Mesendoderm (in vitro differentiated cells): ENCODE results near the gene BAIAP2L2.

Source experiments
- DNase-seq: peaks from one replicate; pipeline ENCODE4 v3.0.0; 2013
- H2AK5ac ChIP-seq: 2 replicates; pipeline ENCODE4 v1.6.1; 2013; ENCODE audit warnings: low read length, inconsistent platforms
- H2BK120ac ChIP-seq: 2 replicates; pipeline ENCODE4 v1.6.1; 2013; ENCODE audit warnings: low read depth, mild to moderate bottlenecking, low read length, moderate library complexity, mixed read lengths
- H2BK15ac ChIP-seq: replicated peaks from 2 replicates; pipeline ENCODE4 v1.6.1; 2013; ENCODE audit warnings: low read depth, mild to moderate bottlenecking, moderate library complexity
- H2BK5ac ChIP-seq: 2 replicates; pipeline ENCODE4 v1.6.1; 2013; ENCODE audit warnings: low read length, inconsistent platforms
- H3K18ac ChIP-seq: 2 replicates; pipeline ENCODE4 v1.6.1; 2013; ENCODE audit warnings: mild to moderate bottlenecking, low read length, mixed read lengths
- H3K23ac ChIP-seq: one replicate; pipeline ENCODE4 v1.6.1; 2013; ENCODE audit warnings: low read length
- H3K27ac ChIP-seq: 2 replicates; pipeline ENCODE4 v1.5.1; 2013; ENCODE audit warnings: low read depth, mild to moderate bottlenecking, inconsistent platforms, low read length, moderate library complexity
- H3K27me3 ChIP-seq: 2 replicates; pipeline ENCODE4 v1.6.1; 2013; ENCODE audit warnings: low read length, control low read depth, mild to moderate bottlenecking, inconsistent platforms; ENCODE audit not compliant: insufficient read depth, poor library complexity
- H3K36me3 ChIP-seq: 2 replicates; pipeline ENCODE4 v1.6.1; 2013; ENCODE audit warnings: low read length, inconsistent platforms; ENCODE audit not compliant: control insufficient read depth, insufficient read depth
- H3K4ac ChIP-seq: one replicate; pipeline ENCODE4 v1.6.1; 2013; ENCODE audit warnings: low read depth, mild to moderate bottlenecking, low read length, moderate library complexity
- H3K4me1 ChIP-seq: 2 replicates; pipeline ENCODE4 v1.6.1; 2013; ENCODE audit warnings: low read depth, low read length, inconsistent platforms; ENCODE audit not compliant: control insufficient read depth
- H3K4me2 ChIP-seq: 2 replicates; pipeline ENCODE4 v1.6.1; 2013; ENCODE audit warnings: low read length
- H3K4me3 ChIP-seq: 2 replicates; pipeline ENCODE4 v1.5.1; 2013; ENCODE audit warnings: mild to moderate bottlenecking, low read length
- H3K56ac ChIP-seq: one replicate; pipeline ENCODE4 v1.6.1; 2013; ENCODE audit warnings: low read length
- H3K79me1 ChIP-seq: 2 replicates; pipeline ENCODE4 v1.6.1; 2013; ENCODE audit warnings: low read length, inconsistent platforms
- H3K79me2 ChIP-seq: 2 replicates; pipeline ENCODE4 v1.6.1; 2013; ENCODE audit warnings: mild to moderate bottlenecking, low read length; ENCODE audit not compliant: control insufficient read depth, insufficient read depth
- H3K9ac ChIP-seq: 2 replicates; pipeline ENCODE4 v1.6.1; 2013; ENCODE audit warnings: low read length, inconsistent platforms
- H4K5ac ChIP-seq: one replicate; pipeline ENCODE4 v1.6.1; 2013; ENCODE audit warnings: low read length
- H4K8ac ChIP-seq: one replicate; pipeline ENCODE4 v1.6.1; 2013; ENCODE audit warnings: low read depth, mild to moderate bottlenecking, control low read depth, low read length, moderate library complexity
- WGBS: extraction: QIAGEN DNeasy Blood & Tissue Kit; methylation state at CpG from one replicate; pipeline ENCODE4 v1.1.7; 2013; ENCODE audit warnings: low lambda C conversion rate, missing lambda C conversion rate; ENCODE audit not compliant: insufficient coverage; ENCODE audit errors: extremely low coverage; 5-methylcytosine and 5-hydroxymethylcytosine counted together

The BAIAP2L2 gene

DNA sequence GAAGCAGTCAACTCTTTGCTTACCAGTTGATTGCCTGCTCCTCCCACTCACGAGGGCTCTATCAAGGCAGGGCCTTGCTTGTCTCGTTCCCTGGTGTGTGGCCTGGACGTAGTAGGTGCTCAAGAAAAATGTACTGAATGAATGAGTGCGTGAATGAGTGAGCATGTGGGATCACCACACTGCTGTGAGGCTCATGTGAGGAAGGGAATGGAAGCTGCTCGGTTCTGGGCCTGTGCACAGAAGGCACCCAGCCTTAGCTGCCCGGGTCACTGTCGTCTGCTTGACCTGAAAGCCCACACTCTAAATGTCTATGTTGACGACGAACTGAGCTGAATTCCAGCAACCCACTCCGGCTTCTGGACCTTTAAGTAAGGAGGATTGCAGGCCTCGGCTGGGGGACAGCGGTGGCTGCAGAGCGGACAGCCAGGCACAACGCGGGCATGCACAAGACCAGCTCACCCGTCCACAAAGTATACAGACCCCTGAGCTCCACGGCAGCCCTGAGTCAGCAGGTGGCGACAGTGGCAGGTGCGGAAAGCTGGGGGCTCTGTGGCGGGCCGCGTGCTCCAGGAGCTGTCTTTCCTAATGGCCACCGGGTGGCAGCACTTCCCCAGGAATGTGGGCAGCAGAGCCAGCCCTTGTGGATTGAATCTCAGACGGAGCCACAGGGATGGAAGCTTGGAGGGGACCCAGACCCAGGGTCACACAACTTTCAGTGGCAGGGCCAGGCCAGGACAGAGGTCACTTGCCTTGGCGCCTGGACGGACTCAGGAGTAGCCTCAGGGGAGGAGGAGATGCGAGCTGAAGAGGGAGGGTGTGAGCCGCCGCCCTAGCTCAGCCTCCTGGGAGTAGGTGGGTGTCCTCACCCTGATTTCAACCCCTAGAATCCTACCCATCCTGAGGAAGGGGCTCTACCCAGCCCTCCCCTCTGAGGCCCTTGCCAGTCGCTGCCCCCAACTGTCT, 58.3 kb downstream of the BAIAP2L2 start:
- Histone ChIP-seq H3K4ac (no peak overlapping the region), H3K4me2 (no peak overlapping the region), H2BK15ac (no peak overlapping the region), H3K9ac (no peak overlapping the region), H3K4me1 (no peaks in the 10 kb centered on the region), H3K18ac (no peak overlapping the region), H3K79me2 (no peaks in the 10 kb centered on the region), H4K8ac (no peak overlapping the region), H3K79me1 (no peaks in the 10 kb centered on the region), H2AK5ac (no peak overlapping the region), H4K5ac (no peak overlapping the region), H3K27ac (no peak overlapping the region), H3K56ac (peak overlapping the region; percentile 78), H3K36me3 (no peaks in the 10 kb centered on the region), H3K23ac (no peak overlapping the region), H3K27me3 (no peaks in the 10 kb centered on the region), H2BK5ac (no peak overlapping the region), H3K4me3 (no peak overlapping the region), H2BK120ac (no peak overlapping the region)
- WGBS, result no CpG with 5 or more reads among the region's 30 CpGs
- peak; percentile 95 for DNase-seq

DNA sequence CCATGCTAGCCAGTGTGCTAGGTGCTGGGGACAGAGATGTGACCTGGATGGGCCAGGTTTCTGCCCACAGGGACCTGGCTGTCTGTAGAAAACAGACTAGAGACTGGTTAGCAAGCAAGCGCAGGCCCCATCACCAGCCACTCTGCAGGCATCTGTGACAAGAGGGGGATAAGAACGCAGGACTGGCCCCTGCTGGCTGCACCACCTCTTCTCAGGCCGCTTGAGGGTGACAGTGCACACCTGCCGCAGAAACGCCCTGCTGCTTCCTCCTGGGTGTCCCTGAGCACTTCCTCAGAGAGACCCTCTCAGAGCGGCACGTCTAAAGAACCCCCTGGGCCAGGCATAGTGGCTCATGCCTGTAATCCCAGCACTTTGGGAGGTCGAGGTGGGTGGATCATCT, 59.2 kb downstream of the BAIAP2L2 start:
- no peaks in the 10 kb centered on the region for H3K4me1 ChIP-seq
- no peak overlapping the region for H3K4me2 ChIP-seq
- no peak overlapping the region for H3K23ac ChIP-seq
- no peaks in the 10 kb centered on the region for H3K79me1 ChIP-seq
- WGBS, result no CpG with 5 or more reads among the region's 8 CpGs
- no peak overlapping the region for H4K8ac ChIP-seq
- H3K4ac ChIP-seq, result no peak overlapping the region
- no peak overlapping the region for H2BK120ac ChIP-seq
- no peak overlapping the region for H2AK5ac ChIP-seq
- no peaks in the 10 kb centered on the region for H3K79me2 ChIP-seq
- no peak overlapping the region for H3K27ac ChIP-seq
- H3K27me3 ChIP-seq, result no peaks in the 10 kb centered on the region
- H3K36me3 ChIP-seq, result no peaks in the 10 kb centered on the region
- H2BK15ac ChIP-seq, result no peak overlapping the region
- H3K18ac ChIP-seq, result no peak overlapping the region
- no peak overlapping the region for H3K56ac ChIP-seq
- no peak overlapping the region for H3K9ac ChIP-seq
- no peak for DNase-seq
- no peak overlapping the region for H3K4me3 ChIP-seq
- H2BK5ac ChIP-seq, result no peak overlapping the region
- no peak overlapping the region for H4K5ac ChIP-seq

DNA sequence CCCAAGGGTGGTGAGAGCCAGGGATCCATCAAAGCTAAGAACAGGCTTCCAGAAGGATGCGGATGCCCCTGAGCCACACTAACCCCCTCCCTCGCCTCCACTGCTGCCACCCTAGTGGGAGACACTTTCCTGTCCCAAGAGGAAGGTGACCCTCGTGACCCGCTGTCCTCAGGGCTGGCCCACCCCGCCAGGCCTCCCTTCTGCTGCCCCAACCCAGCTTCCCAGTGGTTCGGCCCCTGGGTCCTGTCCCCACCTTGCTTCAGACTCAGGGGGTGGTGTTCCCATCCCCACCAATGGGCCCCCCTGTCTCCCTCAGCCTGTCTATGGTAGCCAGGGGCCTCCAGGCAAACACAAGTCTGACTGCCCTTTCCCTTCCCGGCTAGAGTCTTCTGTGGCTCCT, 59.8 kb downstream of the BAIAP2L2 start:
- no peak overlapping the region for H2BK5ac ChIP-seq
- H3K18ac ChIP-seq, result no peak overlapping the region
- H3K79me2 ChIP-seq, result no peaks in the 10 kb centered on the region
- WGBS, result no CpG with 5 or more reads among the region's 7 CpGs
- H3K23ac ChIP-seq, result no peak overlapping the region
- H2AK5ac ChIP-seq, result no peak overlapping the region
- no peaks in the 10 kb centered on the region for H3K79me1 ChIP-seq
- no peak for DNase-seq
- no peak overlapping the region for H3K4ac ChIP-seq
- H3K9ac ChIP-seq, result no peak overlapping the region
- no peaks in the 10 kb centered on the region for H3K36me3 ChIP-seq
- no peak overlapping the region for H3K56ac ChIP-seq
- H2BK15ac ChIP-seq, result no peak overlapping the region
- H3K4me3 ChIP-seq, result no peak overlapping the region
- no peak overlapping the region for H4K5ac ChIP-seq
- no peak overlapping the region for H3K4me2 ChIP-seq
- H3K4me1 ChIP-seq, result no peaks in the 10 kb centered on the region
- no peaks in the 10 kb centered on the region for H3K27me3 ChIP-seq
- no peak overlapping the region for H4K8ac ChIP-seq
- H2BK120ac ChIP-seq, result no peak overlapping the region
- no peak overlapping the region for H3K27ac ChIP-seq

DNA sequence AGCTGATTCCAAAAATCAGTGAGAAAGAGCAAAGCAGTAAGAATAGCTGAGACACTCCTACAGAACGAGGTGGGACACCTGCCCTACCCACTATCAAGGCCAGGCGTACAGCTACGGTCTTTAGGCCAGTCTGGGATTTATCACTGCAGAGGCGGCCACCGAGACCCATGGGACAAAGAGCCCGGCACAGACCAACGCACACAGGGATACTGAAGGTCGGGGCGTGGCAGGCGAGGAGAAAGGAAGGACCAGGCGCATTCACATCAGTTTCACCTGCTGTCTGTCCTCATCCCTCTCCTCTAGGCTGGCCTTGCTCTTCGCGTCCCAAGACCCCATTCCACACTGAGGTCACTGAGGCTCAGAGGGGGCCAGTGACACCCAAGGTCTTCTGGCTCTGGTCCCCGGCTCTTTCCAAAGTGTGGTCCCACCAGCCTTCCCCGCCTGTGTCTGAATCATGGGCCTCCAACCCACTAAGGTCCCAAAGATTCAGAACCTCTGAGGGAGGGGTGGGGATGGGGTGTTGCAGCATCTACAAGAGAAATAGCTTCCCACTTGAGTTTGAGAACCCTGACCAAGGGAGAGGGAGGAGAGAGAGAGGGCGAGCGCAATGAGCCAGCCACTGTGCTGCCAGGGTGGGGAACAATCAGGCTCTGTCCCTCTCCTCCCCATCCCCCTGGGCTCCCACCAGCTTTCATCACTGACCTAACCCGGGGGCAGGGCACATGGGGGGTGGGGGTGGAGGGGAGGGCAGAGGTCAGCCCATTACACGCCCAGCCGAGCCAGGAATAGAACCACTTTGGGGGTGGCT, 60.5 kb downstream of the BAIAP2L2 start:
- no peak for DNase-seq
- Histone ChIP-seq H3K4me2 (no peak overlapping the region), H3K4me3 (no peak overlapping the region), H3K27ac (no peak overlapping the region), H2AK5ac (no peak overlapping the region), H4K5ac (no peak overlapping the region), H3K4ac (no peak overlapping the region), H3K18ac (no peak overlapping the region), H2BK120ac (no peak overlapping the region), H2BK5ac (no peak overlapping the region), H3K56ac (no peak overlapping the region), H3K23ac (no peak overlapping the region), H3K27me3 (no peaks in the 10 kb centered on the region), H2BK15ac (no peak overlapping the region), H3K79me1 (no peaks in the 10 kb centered on the region), H4K8ac (no peak overlapping the region), H3K36me3 (no peaks in the 10 kb centered on the region), H3K4me1 (no peaks in the 10 kb centered on the region), H3K9ac (no peak overlapping the region), H3K79me2 (no peaks in the 10 kb centered on the region)
- no CpG with 5 or more reads among the region's 20 CpGs for WGBS

DNA sequence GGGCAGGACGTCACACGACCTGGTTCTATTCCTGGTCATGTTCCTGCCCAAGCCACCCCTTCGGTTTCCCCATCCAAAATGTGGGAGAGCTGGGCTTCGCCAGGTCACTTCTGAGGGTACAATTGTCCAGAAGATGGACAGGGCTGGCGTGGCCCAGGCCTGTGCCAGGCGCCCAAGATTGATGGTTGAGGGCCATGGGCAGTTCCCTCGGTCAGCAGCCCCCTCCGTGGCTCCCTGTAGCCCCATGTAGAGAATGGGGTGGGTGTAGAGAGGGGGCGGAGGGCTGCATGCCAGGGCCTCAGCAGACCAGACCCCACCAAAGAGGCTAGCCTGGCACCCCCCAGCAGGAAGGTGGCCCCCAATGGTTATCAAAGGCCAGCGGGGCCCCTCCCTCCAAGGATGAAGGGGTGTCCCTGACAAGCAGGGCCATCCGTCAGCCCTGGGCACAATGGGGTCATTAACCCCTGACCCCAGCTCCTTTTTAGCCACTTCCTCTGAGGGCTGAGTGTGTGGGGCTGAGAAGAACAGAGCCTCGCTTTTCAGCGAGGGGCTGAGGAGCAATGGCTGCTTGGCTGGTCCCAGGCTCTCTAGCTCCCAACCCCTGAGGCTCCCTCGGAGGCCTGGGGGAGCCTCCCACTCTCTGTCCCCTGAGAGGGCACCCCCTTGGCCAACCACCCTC, 64.3 kb downstream of the BAIAP2L2 start:
- Histone ChIP-seq H2BK120ac (no peak overlapping the region), H3K79me2 (no peaks in the 10 kb centered on the region), H3K56ac (no peak overlapping the region), H3K4ac (no peak overlapping the region), H3K4me1 (no peaks in the 10 kb centered on the region), H3K18ac (no peak overlapping the region), H2AK5ac (no peak overlapping the region), H3K23ac (no peak overlapping the region), H3K4me2 (no peak overlapping the region), H3K4me3 (no peak overlapping the region), H4K5ac (no peak overlapping the region), H3K9ac (no peak overlapping the region), H3K36me3 (no peaks in the 10 kb centered on the region), H3K27ac (no peak overlapping the region), H2BK5ac (no peak overlapping the region), H3K79me1 (no peaks in the 10 kb centered on the region), H3K27me3 (no peaks in the 10 kb centered on the region), H2BK15ac (no peak overlapping the region), H4K8ac (no peak overlapping the region)
- no peak for DNase-seq
- no CpG with 5 or more reads among the region's 14 CpGs for WGBS
